ENCODE measurements around the gene DNAJA3.

DNAJA3 gene

DNA sequence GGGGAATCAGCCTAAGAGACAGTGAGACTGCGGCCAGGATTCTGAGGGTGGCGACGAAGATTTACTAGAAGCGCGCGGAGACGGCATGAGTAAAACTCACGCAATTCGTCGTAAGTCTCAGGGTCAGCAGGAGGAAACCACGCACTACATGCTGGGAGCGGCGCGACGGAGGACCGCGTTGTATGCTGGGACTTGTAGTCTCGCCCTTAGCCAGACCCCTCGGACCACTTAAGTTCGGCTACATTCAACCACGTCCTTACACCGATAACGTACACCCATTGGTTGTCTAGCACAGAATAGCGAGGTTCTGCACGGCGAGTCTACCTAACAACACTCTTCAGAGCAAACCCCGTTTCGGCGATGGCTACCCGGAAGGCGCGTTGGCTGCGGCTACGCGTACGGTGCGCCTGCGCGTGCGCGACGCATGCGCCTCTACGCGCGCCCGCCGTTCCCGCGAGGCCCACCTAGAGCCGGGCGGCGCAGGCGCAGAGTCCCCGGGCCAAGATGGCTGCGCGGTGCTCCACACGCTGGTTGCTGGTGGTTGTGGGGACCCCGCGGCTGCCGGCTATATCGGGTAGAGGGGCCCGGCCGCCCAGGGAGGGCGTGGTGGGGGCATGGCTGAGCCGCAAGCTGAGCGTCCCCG, at the start of gene DNAJA3:
Gene DNAJA3 (plus strand): TSS at position 491 of the 643 bp plus-strand sequence. CDS start 14 bp downstream, at position 505.
- DNase-seq, result peak in 1 of 2 experiments; percentile 66

DNA sequence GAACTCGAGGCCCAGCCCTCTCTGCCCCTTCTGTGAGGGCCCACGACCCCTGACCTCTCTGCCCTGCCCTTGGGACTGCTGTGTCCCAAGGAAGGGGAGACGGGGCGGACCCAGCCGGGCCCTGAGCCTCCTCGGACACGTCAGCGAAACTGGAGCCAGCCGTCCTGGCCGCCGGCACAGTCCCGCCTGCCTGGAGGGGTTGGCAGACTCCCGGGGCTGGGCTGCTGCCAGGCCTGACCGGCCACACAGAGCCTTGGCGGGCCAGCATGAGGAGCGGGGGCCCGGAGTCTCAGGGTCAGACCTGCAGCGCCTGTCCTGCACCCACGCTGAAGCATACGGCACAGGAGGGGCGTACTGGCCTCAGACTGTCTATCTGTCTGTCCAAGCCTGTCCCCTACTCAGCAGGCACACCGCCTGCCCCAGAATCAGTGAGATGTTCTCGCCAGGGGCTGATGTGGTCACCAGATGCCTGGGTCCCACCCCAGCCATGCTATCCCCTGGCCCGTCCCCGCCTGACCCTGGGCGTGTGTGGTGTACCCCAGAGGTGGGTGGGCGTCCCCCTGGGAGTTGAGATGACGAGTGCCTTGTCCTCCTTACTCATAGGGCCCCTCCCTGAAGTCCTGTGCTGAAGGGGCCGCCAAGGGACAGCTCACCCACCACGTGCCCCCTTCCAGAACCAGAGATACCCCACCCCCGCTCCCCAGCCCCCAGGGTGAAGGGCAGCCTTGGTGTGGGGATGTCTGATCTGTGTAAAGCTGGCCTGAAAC, 49.4 kb upstream of the DNAJA3 start:
- peak; percentile 12 to 34 for DNase-seq

DNA sequence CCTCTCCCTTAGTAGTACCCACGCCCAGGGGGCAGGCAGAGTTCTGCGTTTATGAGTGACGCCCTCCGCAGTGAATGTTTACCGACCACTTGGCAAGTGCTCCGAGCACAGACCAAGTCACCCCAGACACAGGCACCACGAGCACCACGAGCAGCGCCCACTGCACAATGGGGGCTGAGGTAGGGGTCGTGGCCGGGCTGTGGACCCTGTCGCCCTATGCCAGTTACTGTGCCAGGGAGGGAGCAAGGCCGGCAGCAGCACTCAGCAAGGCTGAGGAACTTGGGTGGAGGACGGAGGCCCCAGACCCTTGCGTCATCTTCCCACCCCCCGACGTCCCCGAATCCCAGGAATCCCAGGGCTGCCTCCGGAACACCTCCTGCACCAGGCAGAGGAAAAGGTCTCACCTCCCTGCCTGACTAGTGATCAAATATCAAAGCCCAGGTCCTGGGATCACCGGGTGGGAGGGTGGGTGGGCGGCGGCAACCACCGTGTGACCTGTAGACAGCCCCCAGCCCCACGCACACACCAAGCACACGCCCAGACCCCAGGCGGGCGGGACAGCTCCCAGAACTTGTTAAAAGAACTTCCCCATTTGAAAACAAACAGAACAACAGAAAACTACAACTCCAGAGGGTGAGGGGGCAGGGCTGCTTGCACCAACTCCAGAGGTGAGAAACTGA, 48.6 kb upstream of the DNAJA3 start:
- DNase-seq, result no peak

DNA sequence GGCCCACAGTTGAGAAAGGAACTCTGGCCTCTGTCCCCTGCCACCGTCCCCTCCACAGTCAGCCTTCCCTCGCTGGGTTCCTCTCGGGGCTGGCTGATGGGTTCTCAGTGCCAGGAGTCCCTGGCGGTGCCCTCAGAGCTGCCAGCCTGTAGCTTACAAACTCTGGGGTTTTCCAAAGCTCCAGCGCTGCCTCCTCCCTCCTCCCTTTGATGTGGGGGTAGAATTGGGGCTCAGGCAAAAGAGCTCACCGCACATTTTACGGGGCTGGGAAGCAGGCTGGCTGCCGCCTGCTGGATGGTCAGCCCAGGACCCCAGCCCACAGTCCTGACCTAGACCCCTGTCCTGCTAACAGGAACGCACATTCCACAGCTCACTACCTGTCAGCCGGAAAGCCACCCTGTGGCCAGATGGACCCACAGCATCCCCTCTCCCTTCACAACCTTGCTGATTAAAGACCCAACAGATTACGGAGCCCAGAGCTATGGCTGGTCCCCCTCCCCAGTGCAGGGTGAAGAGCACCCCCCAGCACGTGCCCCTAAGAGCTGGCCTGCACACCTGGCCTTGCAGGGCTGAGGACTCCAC, 48.0 kb upstream of the DNAJA3 start:
- no peak for DNase-seq

DNA sequence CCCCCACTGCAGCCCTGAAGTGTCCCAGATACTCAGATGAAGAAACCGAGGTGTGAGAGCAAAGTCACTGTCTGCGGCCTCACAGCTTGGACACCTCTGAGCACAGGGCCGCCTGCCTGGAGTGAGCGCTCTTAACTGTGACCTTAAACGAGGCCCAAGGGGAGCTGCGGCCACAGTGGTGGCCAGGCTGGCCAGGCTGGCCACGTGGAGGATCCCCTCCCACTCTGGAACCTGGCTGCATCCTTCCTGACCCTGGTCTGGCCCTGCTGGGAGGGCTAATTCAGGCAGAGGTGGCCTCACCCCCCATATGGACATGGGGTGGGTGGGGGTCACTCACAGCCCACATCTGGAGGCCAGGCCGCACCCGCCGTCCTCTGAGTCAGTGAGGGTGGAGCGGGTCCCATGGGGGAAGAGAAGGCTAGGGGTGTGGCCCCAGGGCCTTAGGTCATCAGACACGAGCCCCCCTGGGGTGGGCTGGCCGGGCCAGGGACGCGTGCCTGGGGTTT, 47.5 kb upstream of the DNAJA3 start:
- no peak for DNase-seq

DNA sequence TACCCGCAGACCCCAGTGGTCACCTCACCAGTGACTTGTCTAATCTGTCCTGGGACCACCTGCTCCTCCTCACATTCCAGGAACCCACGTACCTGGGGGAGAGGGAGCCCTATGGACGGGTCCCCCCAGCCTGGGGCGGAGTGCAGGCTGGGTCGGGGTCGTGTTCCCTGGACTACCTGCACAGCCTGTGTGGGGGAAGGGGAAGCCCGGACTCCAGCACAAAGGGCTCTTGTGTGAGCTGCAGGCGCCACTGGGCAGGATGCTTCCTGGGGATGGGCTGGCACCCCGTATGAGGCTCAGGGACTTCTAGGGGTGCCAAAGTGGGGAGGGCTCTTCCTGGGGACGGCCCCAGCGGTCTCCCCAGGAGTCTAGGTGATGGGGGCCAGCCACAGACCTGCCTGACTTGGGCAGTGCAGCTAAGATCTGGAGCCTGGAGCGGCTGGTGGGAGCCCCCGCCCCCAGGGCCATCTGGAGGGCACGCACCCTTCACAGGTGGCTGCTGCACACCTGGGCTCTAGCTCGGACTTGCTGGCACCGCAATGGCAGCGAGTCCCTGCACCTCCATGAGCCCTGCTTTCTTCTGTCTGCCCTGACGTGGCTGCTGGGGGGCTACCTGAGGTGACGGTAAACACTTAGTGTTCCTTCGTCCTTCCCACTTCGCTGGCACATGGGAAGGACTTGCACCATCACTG, 46.5 kb upstream of the DNAJA3 start:
- no peak for DNase-seq

DNA sequence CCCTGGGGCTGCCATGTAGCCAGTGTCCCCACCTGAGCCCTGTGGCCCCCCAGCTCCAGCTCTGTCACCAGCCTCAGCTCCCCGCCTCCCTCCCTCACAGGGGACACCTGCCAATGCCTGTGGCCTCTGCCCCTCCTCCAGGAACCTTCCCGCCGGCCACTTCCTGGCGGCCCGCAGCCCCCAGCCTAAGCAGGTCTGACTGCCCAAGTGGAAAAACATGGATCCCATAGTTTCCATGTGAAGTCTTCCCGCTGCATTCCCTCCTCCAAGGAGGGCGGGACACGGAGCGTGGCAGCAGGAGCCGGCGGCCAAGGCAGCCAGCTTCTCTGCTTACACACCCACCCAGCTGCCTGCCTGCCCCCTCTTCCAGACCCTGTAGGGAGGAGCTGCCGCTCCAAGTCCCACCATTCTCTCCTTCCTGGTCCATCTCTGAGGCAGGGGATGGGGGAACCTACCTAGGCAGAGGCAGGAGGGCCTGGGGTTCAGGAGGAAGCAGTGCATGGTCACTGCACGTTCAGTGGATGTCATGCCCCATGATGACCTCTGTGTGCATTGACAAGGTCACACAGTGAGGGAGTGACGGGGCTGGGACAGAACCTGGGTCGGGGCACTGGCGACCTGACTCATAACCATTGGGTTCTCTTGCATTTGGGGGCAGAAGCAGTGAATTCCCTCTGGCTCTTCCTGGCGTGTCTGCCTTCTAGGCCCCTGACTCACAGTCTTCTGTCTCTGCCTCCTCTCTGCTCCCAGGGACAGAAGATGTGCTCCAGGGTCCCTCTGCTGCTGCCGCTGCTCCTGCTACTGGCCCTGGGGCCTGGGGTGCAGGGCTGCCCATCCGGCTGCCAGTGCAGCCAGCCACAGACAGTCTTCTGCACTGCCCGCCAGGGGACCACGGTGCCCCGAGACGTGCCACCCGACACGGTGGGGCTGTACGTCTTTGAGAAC, 45.3 kb upstream of the DNAJA3 start:
- no peak for DNase-seq

DNA sequence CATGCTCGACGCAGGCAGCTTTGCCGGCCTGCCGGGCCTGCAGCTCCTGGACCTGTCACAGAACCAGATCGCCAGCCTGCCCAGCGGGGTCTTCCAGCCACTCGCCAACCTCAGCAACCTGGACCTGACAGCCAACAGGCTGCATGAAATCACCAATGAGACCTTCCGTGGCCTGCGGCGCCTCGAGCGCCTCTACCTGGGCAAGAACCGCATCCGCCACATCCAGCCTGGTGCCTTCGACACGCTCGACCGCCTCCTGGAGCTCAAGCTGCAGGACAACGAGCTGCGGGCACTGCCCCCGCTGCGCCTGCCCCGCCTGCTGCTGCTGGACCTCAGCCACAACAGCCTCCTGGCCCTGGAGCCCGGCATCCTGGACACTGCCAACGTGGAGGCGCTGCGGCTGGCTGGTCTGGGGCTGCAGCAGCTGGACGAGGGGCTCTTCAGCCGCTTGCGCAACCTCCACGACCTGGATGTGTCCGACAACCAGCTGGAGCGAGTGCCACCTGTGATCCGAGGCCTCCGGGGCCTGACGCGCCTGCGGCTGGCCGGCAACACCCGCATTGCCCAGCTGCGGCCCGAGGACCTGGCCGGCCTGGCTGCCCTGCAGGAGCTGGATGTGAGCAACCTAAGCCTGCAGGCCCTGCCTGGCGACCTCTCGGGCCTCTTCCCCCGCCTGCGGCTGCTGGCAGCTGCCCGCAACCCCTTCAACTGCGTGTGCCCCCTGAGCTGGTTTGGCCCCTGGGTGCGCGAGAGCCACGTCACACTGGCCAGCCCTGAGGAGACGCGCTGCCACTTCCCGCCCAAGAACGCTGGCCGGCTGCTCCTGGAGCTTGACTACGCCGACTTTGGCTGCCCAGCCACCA, 44.4 kb upstream of the DNAJA3 start:
- DNase-seq, result peak in 1 of 2 experiments; percentile 48

DNA sequence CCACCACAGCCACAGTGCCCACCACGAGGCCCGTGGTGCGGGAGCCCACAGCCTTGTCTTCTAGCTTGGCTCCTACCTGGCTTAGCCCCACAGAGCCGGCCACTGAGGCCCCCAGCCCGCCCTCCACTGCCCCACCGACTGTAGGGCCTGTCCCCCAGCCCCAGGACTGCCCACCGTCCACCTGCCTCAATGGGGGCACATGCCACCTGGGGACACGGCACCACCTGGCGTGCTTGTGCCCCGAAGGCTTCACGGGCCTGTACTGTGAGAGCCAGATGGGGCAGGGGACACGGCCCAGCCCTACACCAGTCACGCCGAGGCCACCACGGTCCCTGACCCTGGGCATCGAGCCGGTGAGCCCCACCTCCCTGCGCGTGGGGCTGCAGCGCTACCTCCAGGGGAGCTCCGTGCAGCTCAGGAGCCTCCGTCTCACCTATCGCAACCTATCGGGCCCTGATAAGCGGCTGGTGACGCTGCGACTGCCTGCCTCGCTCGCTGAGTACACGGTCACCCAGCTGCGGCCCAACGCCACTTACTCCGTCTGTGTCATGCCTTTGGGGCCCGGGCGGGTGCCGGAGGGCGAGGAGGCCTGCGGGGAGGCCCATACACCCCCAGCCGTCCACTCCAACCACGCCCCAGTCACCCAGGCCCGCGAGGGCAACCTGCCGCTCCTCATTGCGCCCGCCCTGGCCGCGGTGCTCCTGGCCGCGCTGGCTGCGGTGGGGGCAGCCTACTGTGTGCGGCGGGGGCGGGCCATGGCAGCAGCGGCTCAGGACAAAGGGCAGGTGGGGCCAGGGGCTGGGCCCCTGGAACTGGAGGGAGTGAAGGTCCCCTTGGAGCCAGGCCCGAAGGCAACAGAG, 43.5 kb upstream of the DNAJA3 start:
- no peak for DNase-seq

DNA sequence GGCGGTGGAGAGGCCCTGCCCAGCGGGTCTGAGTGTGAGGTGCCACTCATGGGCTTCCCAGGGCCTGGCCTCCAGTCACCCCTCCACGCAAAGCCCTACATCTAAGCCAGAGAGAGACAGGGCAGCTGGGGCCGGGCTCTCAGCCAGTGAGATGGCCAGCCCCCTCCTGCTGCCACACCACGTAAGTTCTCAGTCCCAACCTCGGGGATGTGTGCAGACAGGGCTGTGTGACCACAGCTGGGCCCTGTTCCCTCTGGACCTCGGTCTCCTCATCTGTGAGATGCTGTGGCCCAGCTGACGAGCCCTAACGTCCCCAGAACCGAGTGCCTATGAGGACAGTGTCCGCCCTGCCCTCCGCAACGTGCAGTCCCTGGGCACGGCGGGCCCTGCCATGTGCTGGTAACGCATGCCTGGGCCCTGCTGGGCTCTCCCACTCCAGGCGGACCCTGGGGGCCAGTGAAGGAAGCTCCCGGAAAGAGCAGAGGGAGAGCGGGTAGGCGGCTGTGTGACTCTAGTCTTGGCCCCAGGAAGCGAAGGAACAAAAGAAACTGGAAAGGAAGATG, 42.8 kb upstream of the DNAJA3 start:
- no peak for DNase-seq

DNA sequence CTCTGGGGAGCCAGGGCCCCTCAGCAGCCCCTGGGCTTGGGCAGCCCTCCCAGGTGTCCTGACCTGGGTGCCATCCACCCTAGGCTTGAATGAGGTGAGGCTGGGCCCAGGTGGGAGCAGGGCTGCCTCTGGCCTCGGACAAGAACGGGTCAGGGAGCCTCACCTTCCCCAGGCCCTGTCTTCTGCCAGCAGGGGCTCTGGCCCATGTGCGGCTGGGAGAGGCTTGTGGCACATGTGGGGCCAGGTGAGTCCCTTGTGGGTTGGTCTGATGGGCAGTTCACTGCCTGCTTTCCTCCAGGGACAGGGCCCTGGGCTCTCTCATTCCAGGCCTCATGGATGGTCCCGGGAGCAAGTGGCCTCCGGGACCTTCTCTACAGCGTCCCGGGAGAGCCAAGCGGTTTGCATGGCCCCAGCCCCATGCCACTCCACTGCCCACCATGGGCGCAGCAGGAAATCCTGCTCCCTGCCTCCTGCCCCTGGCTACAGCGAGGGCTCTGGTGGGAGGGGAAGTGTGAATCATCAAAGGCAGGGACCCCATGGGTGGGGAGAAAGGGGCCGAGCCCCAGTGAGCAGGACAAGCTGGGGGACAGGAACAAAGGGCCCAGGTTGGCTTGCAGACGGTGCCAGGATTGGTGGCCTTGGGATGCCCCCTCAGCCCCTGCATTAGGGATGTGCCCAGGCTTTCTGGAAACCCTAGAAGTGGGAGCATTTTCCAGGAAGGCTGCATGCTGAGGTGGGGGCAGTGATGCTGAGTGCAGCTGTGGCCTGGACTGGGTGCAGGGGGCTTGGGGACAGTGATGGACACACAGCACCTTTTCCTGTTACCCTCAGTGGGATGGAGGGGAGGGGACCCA, 41.9 kb upstream of the DNAJA3 start:
- no peak for DNase-seq

DNA sequence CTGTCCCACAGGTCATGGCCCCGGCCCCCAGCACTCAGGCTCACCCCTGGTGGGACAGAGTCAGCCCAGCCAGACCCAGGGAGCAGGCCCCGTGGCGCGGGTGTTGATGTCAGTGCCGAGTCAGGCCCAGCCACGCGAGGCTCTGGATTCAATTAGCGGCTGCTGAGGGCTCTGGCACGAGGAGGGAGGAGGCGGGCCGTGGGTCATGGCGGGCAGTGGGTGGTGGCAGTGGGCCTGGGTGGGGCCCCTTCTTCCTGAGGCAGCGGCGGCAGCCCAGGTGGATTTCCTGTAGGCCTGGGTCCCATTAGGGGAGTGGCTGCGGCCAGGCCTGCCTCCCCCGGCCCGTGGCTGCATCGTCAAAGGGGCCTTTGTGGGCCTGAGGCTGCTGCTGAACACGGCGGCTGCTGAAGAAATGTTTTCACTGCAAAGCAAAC, 41.1 kb upstream of the DNAJA3 start:
- DNase-seq, result no peak

DNA sequence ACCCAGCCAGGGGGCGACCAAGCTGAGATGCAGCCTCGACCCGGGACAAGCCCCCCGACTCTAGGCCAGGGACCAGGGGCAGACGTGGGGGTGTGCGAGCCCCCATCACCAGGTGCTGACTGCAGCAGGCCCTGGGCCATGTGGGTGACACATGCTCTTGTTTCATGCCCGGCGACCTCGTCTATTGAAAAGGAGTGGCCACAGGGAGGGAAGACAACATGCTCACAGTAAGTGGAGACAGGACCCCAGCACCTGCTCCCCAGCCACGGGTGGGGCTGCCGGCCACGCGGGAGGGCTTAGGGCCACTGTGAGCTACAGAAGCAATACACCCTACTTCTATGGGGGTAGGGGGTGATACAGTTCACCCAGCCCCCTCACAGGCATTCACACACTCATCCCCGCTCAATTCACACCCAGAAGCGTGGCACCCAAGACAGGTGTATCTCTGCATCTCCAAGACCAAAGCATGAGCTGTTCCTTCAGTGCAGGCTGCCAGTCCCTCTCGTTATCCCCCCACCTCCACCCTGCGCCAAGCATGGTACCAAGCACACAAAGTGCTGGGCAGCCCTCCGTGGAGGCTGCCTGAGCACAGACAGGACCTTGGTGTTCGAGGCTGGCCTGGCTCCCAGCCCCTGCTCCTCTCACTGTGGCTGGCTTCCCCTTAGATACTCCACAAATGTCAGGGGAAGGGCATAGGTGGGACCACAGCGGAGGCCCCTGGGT, 40.4 kb upstream of the DNAJA3 start:
- DNase-seq, result no peak

DNA sequence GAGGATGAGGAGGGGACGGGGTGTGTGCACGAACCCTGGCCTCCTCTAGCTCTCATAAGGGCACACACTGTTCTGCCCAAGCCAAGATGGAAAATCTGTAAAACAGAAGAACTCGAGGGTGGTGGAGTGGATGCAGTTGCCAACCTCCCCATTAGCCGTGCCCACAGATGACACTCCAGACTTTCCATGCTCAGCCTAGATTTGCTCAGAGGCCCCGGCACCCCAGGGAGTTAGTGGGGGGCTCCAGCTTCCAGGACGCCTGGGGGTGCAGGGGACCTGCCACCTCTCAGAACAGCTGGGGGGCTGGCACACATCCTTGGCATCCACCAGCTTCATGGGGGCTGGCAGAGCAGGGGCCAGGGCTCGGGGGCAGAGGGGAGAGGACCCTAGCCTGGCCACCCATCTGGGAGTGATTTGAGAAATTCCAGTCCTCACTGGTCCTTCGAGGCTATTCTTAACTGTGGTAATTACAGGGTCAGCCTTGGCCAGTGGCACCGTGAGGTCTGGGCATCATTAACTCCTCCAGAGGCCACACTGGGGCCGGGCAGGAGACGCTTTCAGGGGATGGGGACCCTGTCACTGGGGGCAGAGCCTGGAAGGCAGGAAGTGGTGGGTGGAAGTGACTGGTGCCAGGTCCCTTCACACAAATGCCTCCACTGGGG, 39.7 kb upstream of the DNAJA3 start:
- DNase-seq, result no peak

DNA sequence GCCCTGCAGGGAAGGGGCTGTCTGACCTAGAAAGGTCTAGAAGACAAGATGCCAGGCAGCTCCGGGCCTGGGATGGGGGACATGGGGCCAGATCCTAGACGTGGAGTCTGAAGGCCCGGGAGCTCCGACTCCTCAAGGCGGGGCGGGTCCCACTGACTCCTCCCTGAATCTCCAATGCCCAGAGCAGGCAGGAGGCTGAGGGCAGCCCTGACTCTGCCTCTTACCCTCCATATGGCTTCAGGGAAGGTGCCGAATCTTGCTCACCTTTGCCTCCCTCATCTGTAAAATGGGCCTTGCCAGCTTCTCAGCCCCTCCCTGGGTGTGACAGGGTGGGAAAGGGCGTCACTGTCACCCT, 39.2 kb upstream of the DNAJA3 start:
- no peak for DNase-seq

DNA sequence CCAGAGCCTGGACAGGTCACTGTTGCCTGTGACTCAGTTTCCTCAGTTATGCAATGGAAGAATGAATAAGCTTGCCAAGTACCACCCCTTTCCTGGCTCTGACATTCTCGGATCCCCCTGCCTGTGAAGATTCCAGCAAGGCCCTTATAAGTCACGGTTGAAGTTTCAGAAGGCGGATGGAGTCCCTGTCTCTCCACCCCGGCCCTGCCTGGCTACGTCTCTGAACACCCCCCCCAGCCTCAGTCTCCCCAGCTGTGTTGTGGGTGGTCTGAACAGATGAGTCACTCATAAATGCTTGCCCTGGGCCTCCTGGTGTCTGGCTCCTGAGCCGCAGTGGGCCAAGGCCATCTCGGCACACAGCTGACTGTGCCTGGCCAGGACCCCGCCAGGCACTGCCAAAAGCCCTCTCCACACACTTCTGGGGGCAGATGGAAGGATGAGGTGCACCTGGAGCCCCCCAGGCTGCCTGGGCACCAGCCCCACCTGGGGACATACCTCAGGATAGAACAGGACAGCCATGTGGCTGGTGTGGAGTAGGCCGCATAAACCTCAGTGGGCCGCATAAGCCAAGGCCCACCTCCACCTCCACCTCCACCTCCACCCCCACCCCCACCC, 38.6 kb upstream of the DNAJA3 start:
- DNase-seq, result no peak

Data from cerebellar nuclear complex (tissue), 1 donor.